GM19193 (cell line): ENCODE measurements around the gene ARFGEF2.

ENCODE experiments used
- POLR2A ChIP-seq: IDR thresholded peaks from 4 replicates; pipeline ENCODE4 v1.6.1; 2011; ENCODE audit not compliant: insufficient read depth, insufficient read length; ENCODE audit errors: extremely low read depth

Gene ARFGEF2

DNA sequence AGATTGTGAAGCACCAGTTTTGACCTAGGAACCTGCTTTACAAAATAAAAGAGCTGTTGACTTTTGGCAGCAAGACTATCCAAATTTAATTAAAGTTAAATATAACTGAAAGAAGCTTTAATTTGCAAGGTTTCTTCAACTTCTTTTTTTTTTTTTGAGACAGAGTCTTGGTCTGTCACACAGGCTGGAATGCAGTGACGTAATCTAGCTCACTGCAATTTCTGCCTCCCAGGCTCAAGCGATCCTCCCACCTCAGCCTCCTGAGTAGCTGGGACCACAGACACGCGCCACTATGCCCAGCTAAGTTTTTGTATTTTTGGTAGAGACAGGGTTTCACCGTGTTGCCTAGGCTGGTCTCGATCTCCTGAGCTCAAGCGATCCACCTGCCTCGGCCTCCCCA is 110.9 kb downstream of the ARFGEF2 start:
- TF ChIP-seq POLR2A = no peak

GRCh38 chr20:49034070-49034732 is 112.7 kb downstream of the ARFGEF2 start:
- no peak for TF ChIP-seq POLR2A

DNA sequence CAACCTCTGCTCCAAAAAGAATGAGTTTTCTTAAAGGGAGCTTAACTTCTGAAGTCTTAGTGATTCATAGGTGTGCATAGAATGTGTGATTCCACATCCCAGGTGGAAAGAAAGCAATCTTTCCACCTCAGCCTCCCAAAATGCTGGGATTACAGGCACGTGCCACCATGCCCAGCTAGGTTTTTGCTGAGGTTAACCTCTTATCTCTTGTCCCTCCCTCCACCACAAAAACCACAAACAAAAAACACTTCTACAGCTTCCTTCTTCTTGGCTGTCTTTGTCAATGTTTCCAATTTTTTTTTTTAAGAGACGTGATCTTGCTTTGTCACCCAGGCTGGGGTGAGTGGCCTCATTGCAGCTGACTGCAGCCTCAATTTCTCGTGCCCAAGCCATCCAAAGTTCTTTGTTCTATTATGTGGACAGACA is 116.5 kb downstream of the ARFGEF2 start:
- no peak for TF ChIP-seq POLR2A

- TF ChIP-seq POLR2A = no peak
These were observed 118.3 kb downstream of the ARFGEF2 start for GRCh38 chr20:49039854-49040253.

DNA sequence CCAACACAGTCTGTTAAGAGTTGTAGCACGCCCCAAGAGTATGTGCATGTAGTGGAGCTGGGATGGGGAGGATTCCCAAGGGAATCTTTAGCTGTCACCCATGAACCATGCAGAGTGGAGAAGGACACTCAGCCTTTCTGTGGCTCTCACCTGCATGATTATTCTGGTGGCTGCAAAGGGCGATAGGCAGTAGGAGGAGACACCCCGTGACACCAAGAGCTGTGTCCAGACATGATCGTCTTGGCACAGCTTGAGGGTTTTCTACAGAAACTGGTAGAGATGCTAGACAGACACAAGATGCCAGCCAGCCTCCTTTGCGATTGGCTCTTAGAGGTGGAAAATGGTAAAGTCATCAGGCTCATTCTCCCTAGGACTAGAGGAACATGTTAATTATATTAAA is 121.5 kb downstream of the ARFGEF2 start:
- no peak for TF ChIP-seq POLR2A

GRCh38 chr20:49045440-49046086 is 124.1 kb downstream of the ARFGEF2 start:
- no peak for TF ChIP-seq POLR2A

DNA sequence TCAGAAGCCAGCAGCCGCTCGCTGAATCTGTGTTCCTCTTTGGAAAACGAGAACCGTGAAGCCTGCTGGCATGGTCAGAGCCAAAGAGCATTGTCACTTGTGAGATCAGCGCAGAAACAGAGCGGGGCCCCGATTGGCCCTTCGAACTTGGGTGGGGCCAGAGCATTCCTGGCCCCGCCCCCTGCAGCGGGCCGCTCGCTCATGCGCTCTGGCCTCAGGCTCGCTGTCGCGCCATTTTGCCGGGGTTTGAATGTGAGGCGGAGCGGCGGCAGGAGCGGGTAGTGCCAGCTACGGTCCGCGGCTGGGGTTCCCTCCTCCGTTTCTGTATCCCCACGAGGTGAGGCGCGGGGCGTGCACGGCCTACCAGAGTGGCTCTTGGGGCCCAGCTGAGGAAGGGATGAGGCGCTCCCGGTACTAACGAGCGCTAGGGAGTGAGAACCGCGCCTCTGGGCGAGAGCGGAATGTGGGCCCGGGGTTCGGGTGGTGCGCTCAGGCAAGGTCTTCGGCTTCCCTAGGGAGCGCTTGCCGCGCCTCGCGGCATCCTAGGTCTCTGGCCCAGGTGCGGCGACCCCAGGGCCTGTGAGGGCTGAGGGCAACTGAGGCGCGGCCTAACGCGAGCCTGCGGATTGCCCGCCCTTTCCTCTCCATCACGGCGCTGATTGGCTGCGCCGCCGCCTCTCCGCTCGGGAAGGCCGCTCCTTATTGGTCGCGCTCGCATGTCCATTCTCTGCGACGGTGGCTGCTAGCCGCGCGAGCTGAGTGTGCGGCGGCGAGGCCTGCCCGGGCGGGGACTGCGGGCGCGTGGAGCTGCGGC is 124.8 kb downstream of the ARFGEF2 start, which contains the start of gene CSE1L:
TSS of gene CSE1L (plus strand) at position 226 of the 814 bp plus-strand sequence. CDS start 12,152 bp downstream, outside the sequence.
- TF ChIP-seq POLR2A = peak; percentile 91

DNA sequence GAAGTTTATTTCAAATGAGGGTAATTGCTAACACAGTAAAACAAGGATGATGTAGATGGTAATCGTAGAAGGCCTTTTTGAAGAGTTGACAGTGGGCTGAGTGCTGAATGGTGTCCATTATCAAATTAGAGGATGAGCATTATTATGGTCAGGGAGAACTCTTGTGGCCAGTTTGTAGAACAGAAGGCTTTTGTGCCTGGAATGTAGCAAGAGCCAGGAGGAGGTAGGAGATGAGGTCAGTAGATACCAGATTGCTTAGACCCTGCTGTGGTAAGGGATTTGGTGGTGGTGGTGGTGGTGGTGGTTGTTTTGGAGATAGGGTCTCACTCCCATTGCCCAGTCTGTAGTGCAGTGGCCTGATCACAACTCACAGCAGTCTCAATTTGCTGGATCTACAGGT is 130.8 kb downstream of the ARFGEF2 start:
- TF ChIP-seq POLR2A = no peak

DNA sequence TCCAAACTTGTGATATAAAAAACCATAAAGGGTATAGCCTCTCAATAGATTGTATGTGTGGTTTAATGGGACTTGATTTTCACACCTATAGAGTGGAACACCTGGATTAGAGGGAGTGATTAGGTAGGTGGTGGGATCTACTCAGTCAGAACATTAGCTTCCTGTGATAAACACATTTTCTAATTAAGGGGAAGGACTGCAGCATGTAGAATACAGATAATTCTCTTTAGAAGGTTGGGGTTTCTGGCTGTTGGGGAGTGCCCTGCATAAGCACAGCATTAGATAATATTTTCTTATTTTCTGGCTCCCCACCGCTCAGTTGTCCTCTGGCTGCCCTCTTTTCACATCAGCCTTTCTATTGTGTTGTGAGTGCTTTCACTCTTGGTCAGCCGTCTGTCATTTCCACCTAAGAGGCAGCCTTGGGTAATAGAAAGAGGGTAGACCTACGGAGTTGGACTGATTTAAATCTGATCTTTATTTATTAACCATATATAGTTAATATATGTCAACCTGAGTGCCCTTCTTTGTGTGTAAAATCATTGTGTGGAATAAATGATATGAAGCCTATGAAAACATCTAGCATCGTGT is 132.6 kb downstream of the ARFGEF2 start:
- TF ChIP-seq POLR2A = no peak

DNA sequence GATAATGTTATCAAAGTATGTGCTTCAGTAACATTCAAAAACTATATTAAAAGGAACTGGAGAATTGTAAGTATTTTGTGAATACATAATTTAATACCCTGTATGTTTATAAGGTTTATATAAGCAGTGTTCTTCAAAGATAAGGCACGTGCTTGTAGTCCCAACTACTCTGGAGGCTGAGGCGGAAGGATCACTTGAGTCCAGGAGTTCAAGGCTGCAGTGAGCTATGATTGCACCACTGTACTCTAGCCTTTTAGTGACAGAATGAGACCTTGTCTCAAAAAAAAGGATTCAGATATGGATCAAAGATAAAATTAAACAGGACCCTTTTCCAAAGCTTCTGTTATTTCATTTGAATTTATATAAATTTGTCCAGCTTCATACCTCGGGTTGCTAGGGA is 141.8 kb downstream of the ARFGEF2 start:
- TF ChIP-seq POLR2A = no peak

- no peak for TF ChIP-seq POLR2A
These were observed 153.0 kb downstream of the ARFGEF2 start for GRCh38 chr20:49074521-49074920.

- TF ChIP-seq POLR2A = no peak
These were observed 156.8 kb downstream of the ARFGEF2 start for GRCh38 chr20:49078310-49078709.
